ENCODE results near the gene TOX4.
"Not testable (repeated sequence)": the region's sequence is repeated elsewhere in the genome, so short reads cannot be mapped to it uniquely, and the experiment has no call there.

Gene TOX4

DNA sequence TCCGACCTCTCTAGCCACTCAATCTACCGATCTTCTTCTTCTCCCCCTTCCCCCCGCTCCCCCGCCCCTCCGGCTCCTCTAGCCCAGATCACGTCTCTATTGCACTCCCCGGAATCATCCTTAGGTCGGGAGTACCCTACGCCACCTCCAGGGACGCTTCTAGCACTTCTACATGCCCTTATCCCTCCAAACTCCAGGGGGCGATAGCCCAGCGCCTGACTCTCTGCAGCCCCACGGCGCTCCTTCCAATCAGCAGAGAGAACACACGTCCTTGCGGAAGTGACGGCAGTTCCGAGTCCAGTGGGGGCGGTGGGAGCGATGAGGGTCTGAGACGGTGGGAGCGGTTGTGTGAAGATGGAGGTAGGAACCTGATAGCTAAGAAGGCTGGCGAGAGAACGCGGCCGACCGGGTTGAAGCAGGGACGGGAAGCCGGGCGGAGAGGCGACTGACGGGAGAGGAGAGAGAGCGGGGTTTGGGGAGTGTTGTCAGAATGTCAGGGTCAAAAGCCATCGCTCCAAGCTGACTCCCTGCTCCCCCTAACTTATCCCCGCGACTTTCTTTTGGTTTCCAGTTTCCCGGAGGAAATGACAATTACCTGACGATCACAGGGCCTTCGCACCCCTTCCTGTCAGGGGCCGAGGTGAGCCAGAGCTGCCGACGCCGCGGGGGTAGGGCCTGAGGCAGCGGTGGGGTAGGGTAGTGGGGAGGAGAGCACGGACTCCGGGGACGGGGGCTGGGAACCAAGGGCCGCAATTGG lies at the start of gene TOX4, which contains the start of gene RAB2B:
Gene TOX4, plus strand, starts transcription at position 271 of the 757 bp plus-strand sequence. Its CDS starts 84 bp downstream, at position 355.
Gene RAB2B, minus strand, starts transcription at position 35 of the 757 bp plus-strand sequence. CDS start 87 bp downstream, outside the sequence.
- DNase-seq (ENCODE audit: low spot score), result peak; percentile 80

- no peak for DNase-seq (ENCODE audit: low spot score)
Measured at GRCh38 chr14:21428930-21429329, 48.1 kb upstream of the TOX4 start.

GRCh38 chr14:21431126-21431525 lies 45.9 kb upstream of the TOX4 start:
- DNase-seq (ENCODE audit: low spot score), result no peak

- no peak for DNase-seq (ENCODE audit: low spot score)
Measured at GRCh38 chr14:21436567-21437062, 40.4 kb upstream of the TOX4 start.

DNA sequence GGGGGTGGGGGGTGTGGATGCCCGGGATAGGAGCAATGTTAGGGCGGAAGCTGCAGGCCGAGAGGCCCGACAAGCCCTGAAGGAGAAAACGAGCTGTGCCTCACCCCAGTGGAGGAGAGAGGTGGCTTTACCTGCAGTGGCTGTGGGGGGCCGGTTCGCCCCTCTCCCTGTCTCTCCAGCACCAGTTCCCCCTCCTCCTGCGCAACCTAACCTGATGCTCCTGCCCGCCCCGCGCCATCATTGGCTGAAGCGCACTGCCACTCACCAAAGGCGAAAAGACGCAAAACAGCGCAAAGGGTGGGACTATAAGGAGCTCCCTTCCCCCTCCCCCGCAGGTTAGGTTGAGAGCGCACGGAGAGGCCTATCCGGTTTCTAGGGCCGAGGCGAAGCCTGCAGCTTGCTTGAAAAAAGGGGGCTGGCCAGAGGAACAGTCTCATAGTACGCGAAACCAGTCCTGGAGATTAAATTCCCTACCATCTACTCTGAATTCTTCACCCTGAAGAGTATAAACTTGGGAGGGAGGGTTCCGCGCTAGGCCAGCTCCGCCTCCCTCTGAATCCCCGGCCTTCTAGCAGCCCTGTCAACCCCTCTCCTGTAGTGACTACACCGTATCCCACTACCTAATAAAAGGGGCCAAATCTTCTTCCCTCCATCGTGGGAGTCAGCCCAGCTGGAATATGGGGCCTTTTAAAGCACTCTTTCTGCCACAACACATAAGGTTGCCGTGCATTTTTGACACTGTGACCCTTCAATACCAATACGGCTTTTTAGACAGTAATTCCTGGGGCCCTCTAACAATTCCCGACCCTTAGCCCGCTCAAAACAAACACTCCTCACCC lies 39.7 kb upstream of the TOX4 start:
- peak; percentile 80 for DNase-seq (ENCODE audit: low spot score)

- DNase-seq (ENCODE audit: low spot score), result no peak
Measured at GRCh38 chr14:21440859-21441258, 36.1 kb upstream of the TOX4 start.

DNA sequence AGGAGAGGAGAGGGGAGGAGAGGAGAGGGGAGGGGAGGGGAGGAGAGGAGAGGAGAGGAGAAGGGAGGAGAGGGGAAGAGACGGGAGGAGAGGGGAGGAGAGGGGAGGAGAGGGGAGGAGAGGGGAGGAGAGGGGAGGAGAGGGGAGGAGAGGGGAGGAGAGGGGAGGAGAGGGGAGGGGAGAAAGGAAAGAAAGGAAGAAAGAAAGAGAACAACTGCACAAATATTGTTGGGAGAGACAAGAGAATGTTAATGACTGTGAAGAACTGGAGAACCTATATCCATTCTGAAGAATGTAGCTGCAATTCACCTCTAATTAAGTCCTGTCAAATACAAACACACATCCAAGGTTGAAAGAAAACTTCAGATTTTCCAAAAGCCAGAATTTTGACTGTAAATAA lies 34.3 kb upstream of the TOX4 start:
- DNase-seq (ENCODE audit: low spot score), result not testable (repeated sequence)

DNA sequence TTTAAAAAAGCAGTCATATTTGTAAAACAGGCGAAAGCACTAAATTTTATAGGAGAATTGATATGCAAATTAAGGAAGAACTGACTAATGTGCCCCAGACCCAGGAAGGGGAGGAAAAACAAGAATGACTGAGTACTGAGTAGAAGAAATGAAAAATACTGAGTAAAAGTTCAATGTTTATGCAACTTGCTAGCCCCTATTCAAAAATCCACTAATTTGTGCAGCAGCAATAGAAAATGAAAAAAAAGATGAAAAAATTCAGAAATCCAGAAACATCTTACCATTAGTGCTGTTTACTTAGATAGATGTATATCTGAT lies 27.1 kb upstream of the TOX4 start:
- DNase-seq (ENCODE audit: low spot score), result no peak

DNA sequence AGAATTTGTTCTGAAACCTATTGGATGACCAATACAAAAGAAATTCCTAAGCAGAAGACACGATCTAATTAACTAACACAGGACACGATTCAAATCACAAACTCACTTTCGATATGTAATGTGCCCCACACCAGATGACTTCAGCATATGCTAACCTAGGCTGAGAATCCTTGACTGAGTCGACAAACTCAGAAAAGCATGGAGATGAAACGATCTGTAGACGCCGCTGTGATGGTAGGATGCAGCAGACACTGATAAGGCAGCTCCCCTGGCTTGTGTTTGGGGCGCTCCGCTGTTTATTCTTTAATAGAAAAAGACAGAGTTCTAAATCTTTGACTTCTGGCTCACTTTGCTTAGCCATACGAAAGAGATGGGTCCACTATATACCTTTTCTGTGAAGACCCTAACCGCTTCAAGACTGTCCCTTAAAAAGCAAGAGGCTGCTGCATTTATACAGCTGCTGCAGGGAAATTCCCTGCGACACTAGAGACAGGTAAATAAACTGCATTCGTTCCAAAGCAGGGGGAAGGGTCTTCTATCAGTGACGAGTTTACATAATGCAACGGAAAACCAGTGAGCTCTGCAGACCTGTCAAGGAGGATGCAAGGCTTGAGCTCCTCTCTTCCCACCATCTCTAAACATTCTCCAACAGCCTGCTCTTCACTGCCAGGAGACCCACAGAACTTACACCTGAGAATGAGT lies 22.0 kb upstream of the TOX4 start:
- DNase-seq (ENCODE audit: low spot score), result no peak

GRCh38 chr14:21455592-21455911 lies 21.4 kb upstream of the TOX4 start:
- DNase-seq (ENCODE audit: low spot score), result no peak

DNA sequence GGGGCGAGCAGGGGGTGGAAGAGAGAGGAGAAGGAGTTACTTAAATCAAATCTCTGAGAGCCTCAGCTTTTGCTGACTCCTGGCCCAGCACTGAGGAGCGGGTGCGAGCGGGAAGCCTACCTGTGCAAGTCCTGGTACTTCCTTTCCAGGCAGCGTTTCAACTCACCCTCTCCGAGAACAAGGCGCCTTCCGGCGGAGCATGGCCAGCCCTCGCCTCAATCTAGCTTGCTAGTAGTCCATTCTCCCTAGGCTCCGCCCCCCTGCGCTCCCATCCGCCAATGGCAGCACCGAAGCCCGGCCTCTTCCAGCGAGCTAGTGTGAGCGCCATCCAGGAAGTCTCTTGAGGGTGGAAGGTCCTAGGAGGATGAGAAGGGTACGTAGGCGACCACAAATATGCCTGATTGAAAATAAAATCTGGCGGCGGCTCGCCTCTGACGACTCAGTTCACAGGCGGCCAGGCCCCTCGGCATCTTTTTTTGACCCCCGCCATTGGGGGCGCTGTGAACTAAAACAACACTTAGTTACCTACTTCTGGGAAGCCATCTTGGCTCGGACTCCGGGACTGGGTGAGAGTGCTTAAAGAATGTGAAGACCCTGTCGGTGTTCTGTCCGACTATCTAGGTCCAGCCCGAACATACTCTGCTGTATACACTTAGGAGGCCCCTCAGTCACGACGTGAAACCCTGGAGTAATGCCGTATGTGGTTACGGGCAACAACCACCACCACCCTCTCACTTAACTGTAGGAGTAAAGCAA lies 20.9 kb upstream of the TOX4 start, which contains the start of gene CHD8:
Gene CHD8, minus strand, starts transcription at position 212 of the 756 bp plus-strand sequence. CDS start 24,480 bp downstream, outside the sequence.
- DNase-seq (ENCODE audit: low spot score), result peak; percentile 92

- no peak for DNase-seq (ENCODE audit: low spot score)
Measured at GRCh38 chr14:21467616-21468015, 9.4 kb upstream of the TOX4 start.

DNA sequence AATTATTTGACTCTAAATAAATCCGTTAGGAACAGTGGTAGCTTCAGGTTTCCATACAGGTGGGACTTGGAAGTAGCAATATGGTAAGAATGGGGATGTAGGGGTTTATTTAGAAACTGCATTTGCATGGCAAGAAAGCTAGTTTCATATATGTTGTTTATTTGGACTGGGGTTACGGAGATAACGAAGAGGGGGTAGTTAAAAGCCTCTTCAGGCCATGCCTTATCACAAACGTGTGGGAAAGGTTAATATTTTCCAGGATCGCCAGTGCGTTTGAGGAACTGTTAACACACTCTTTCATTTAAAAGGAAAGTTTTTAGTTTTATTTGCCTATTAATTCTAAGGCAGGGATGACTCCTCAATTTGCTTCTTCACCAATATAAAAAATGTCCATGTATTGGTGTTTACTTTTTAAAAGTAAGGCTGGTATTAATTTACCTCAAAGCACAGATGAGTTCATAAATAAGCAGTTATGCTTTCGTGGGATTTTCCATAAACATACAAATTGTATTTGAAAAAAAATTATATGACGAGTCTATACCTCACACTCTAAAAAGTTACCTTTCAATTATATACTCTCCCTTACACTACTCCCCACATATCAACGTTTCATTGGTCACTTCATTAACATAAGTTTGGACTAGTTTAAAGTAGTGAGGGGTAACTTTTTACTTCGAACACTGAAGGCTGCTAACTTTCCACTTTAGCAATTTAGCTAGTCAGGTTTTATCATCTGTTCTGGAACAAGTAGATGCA lies 1.1 kb upstream of the TOX4 start:
- no peak for DNase-seq (ENCODE audit: low spot score)

GRCh38 chr14:21476523-21476924 lies 471 bp upstream of the TOX4 start:
- peak; percentile 48 for DNase-seq (ENCODE audit: low spot score)

DNA sequence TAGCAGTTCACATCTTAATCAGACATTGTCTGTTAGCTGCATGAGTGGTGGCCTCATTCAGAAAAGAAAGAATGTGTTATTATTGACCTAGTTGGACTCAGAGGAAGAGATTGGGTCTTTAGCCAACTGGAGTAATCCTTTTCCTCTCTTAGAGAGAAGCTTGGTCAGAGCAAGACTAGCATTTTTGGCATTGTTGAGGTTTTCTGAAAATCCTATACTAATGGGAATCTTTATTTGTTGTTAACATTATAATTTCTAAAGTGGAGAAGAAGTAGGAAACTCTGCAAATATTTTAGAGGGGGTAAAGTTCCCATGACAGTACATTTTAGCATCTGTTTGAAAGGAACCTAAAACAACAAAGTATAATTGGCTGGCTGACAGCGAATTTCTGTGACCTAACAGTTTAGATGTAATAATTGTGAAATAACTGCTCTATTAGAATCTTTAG lies 9.7 kb downstream of the TOX4 start:
- DNase-seq (ENCODE audit: low spot score), result no peak

- DNase-seq (ENCODE audit: low spot score), result no peak
Measured at GRCh38 chr14:21494902-21495762, 18.1 kb downstream of the TOX4 start.

- no peak for DNase-seq (ENCODE audit: low spot score)
Measured at GRCh38 chr14:21496453-21496852, 19.5 kb downstream of the TOX4 start.

DNA sequence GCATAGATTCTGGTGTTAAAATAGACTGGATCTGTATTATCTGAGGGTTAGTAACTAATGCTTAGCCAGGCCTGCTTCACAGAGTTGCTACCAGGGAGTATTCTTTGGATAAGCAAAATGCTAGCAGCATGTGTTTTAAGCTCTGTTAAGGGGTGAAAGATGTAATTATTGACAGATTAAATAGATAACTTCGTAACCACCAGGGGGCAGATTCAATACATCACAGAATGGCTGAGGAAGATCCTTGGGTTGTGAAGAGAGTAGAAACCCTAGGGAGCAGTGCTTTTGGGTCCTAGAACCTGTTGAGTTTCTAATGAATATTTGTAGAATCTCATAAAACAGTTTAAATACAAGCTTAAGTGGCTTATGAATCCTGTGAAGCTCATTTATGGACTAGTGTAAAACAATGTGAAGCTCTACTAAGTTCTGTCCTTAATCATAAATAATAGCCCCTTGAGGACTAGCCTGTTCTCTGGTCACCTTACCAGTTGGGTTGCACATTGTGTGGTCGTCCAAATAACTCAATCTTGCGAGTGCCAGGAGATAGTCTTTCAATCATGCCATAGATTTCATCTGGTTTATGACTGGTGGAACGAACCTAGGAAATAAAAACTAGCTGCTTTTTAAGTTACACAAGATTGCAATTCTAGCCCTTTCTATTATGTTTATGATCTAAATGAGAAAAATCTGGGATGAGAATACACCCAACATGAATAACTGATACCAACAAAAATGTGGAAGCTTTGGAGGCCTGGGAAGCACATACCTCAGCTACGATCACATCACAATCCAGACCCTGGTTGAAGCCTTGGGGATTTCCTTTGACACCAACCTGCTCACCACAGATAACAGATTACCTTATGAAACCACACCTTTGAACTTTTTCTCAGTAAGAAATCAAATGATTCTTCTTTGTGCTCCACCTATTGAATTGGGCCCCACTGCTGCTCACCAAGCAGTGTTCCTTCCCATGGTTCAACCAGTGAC lies 21.8 kb downstream of the TOX4 start:
- peak; percentile 23 for DNase-seq (ENCODE audit: low spot score)

GRCh38 chr14:21501568-21501967 lies 24.6 kb downstream of the TOX4 start:
- DNase-seq (ENCODE audit: low spot score), result no peak
